Measurements from ENCODE around the gene ANKRD9. TPM values are rescaled to one million over a fixed set of nuclear protein-coding genes. Genes with fewer than 3 reads are reported as not detected.
A peak's percentile ranks its signal among the peaks of the same experiment; 100 is the strongest.

Gene ANKRD9
- total RNA-seq, 1 donor, result 15.6 TPM

GRCh38 chr14:102495491-102496330 lies 13.9 kb downstream of the ANKRD9 start:
- Histone ChIP-seq H4K20me1 (ENCODE audit: insufficient read depth, low read length) (peaks cover 4% of the 10 kb centered on the region), H3K4me1 (ENCODE audit: insufficient read depth, low read length) (peaks cover 6% of the 10 kb centered on the region), H3K27me3 (ENCODE audit: insufficient read depth, low read length) (no peaks in the 10 kb centered on the region), H2AFZ (ENCODE audit: low read length) (no peak overlapping the region), H3K4me2 (ENCODE audit: insufficient read depth, low read length) (no peak overlapping the region), H3K4me3 (ENCODE audit: insufficient read depth, low read length) (no peak overlapping the region), H3K9me3 (ENCODE audit: low read depth, low read length) (no peaks in the 10 kb centered on the region), H3K27ac (ENCODE audit: low read depth, low read length) (no peak overlapping the region), H3K79me2 (ENCODE audit: insufficient read depth, low read length) (no peaks in the 10 kb centered on the region), H3K36me3 (ENCODE audit: insufficient read depth, low read length) (peaks cover 13% of the 10 kb centered on the region)
- TF ChIP-seq CTCF (IDR thresholded peaks at IDR 0.05; ENCODE audit: extremely low read depth, low read depth, low read length), result no peak
- peak; percentile 77 for DNase-seq (ENCODE audit: insufficient read length, low spot score, missing footprints)

GRCh38 chr14:102493585-102493984 lies 16.0 kb downstream of the ANKRD9 start:
- Histone ChIP-seq H4K20me1 (ENCODE audit: insufficient read depth, low read length) (peaks cover 4% of the 10 kb centered on the region), H3K27me3 (ENCODE audit: insufficient read depth, low read length) (no peaks in the 10 kb centered on the region), H3K36me3 (ENCODE audit: insufficient read depth, low read length) (peaks cover 6% of the 10 kb centered on the region), H3K9me3 (ENCODE audit: low read depth, low read length) (no peaks in the 10 kb centered on the region), H3K4me2 (ENCODE audit: insufficient read depth, low read length) (no peak overlapping the region), H3K4me1 (ENCODE audit: insufficient read depth, low read length) (no peaks in the 10 kb centered on the region), H3K4me3 (ENCODE audit: insufficient read depth, low read length) (no peak overlapping the region), H3K27ac (ENCODE audit: low read depth, low read length) (no peak overlapping the region), H2AFZ (ENCODE audit: low read length) (no peak overlapping the region), H3K79me2 (ENCODE audit: insufficient read depth, low read length) (no peaks in the 10 kb centered on the region)
- DNase-seq (ENCODE audit: insufficient read length, low spot score, missing footprints), result peak; percentile 42
- no peak for TF ChIP-seq CTCF (IDR thresholded peaks at IDR 0.05; ENCODE audit: extremely low read depth, low read depth, low read length)

GRCh38 chr14:102493096-102493495 lies 16.5 kb downstream of the ANKRD9 start:
- Histone ChIP-seq H3K27me3 (ENCODE audit: insufficient read depth, low read length) (no peaks in the 10 kb centered on the region), H3K4me3 (ENCODE audit: insufficient read depth, low read length) (no peak overlapping the region), H3K9me3 (ENCODE audit: low read depth, low read length) (no peaks in the 10 kb centered on the region), H3K27ac (ENCODE audit: low read depth, low read length) (no peak overlapping the region), H3K36me3 (ENCODE audit: insufficient read depth, low read length) (peaks cover 1% of the 10 kb centered on the region), H2AFZ (ENCODE audit: low read length) (no peak overlapping the region), H4K20me1 (ENCODE audit: insufficient read depth, low read length) (peaks cover 4% of the 10 kb centered on the region), H3K79me2 (ENCODE audit: insufficient read depth, low read length) (no peaks in the 10 kb centered on the region), H3K4me2 (ENCODE audit: insufficient read depth, low read length) (no peak overlapping the region), H3K4me1 (ENCODE audit: insufficient read depth, low read length) (no peaks in the 10 kb centered on the region)
- peak; percentile 38 for DNase-seq (ENCODE audit: insufficient read length, low spot score, missing footprints)
- TF ChIP-seq CTCF (IDR thresholded peaks at IDR 0.05; ENCODE audit: extremely low read depth, low read depth, low read length), result no peak

GRCh38 chr14:102492531-102492910 lies 17.1 kb downstream of the ANKRD9 start:
- H2AFZ ChIP-seq (ENCODE audit: low read length), result no peak overlapping the region
- H3K4me3 ChIP-seq (ENCODE audit: insufficient read depth, low read length), result no peak overlapping the region
- H3K9me3 ChIP-seq (ENCODE audit: low read depth, low read length), result no peaks in the 10 kb centered on the region
- peaks cover 4% of the 10 kb centered on the region for H4K20me1 ChIP-seq (ENCODE audit: insufficient read depth, low read length)
- no peak for TF ChIP-seq CTCF (IDR thresholded peaks at IDR 0.05; ENCODE audit: extremely low read depth, low read depth, low read length)
- H3K36me3 ChIP-seq (ENCODE audit: insufficient read depth, low read length), result no peaks in the 10 kb centered on the region
- no peaks in the 10 kb centered on the region for H3K79me2 ChIP-seq (ENCODE audit: insufficient read depth, low read length)
- DNase-seq (ENCODE audit: insufficient read length, low spot score, missing footprints), result peak; percentile 41
- no peak overlapping the region for H3K4me2 ChIP-seq (ENCODE audit: insufficient read depth, low read length)
- H3K27me3 ChIP-seq (ENCODE audit: insufficient read depth, low read length), result no peaks in the 10 kb centered on the region
- H3K27ac ChIP-seq (ENCODE audit: low read depth, low read length), result no peak overlapping the region
- no peaks in the 10 kb centered on the region for H3K4me1 ChIP-seq (ENCODE audit: insufficient read depth, low read length)

Measured in osteoblast (primary cell).